NK-92 (cell line): Measurements from ENCODE around the gene LYST.
"Not testable (repeated sequence)": the region's sequence is repeated elsewhere in the genome, so short reads cannot be mapped to it uniquely, and the experiment has no call there.

ENCODE experiments used
- DNase-seq: peaks from one replicate; lab custom pipeline; 2025; ENCODE audit not compliant: unreplicated experiment; lab: John Stamatoyannopoulos, UW

The LYST gene

GRCh38 chr1:235823684-235824083 is 43.0 kb downstream of the LYST start:
- DNase-seq = no peak

GRCh38 chr1:235822685-235823084 is 44.0 kb downstream of the LYST start:
- DNase-seq = no peak

- DNase-seq = no peak
Observed at GRCh38 chr1:235821361-235821981, 45.2 kb downstream of the LYST start.

GRCh38 chr1:235820061-235820460 is 46.6 kb downstream of the LYST start:
- no peak for DNase-seq

GRCh38 chr1:235818632-235819136 is 48.0 kb downstream of the LYST start:
- DNase-seq = no peak

- no peak for DNase-seq
Observed at GRCh38 chr1:235817101-235817728, 49.5 kb downstream of the LYST start.

GRCh38 chr1:235809688-235810397 is 56.9 kb downstream of the LYST start:
- no peak for DNase-seq

- DNase-seq = no peak
Observed at GRCh38 chr1:235808223-235808622, 58.5 kb downstream of the LYST start.

- no peak for DNase-seq
Observed at GRCh38 chr1:235806123-235806522, 60.6 kb downstream of the LYST start.

- DNase-seq = no peak
Observed at GRCh38 chr1:235802573-235803346, 63.9 kb downstream of the LYST start.

GRCh38 chr1:235799264-235799663 is 67.4 kb downstream of the LYST start:
- no peak for DNase-seq

GRCh38 chr1:235791532-235792060 is 75.1 kb downstream of the LYST start:
- no peak for DNase-seq

GRCh38 chr1:235790123-235790522 is 76.6 kb downstream of the LYST start:
- no peak for DNase-seq

GRCh38 chr1:235786227-235786898 is 80.3 kb downstream of the LYST start:
- DNase-seq = not testable (repeated sequence)

GRCh38 chr1:235784950-235785349 is 81.8 kb downstream of the LYST start:
- no peak for DNase-seq

- DNase-seq = no peak
Observed at GRCh38 chr1:235783148-235783776, 83.4 kb downstream of the LYST start.

GRCh38 chr1:235782601-235783000 is 84.1 kb downstream of the LYST start:
- no peak for DNase-seq

GRCh38 chr1:235781807-235782206 is 84.9 kb downstream of the LYST start:
- no peak for DNase-seq

GRCh38 chr1:235779770-235780169 is 86.9 kb downstream of the LYST start:
- no peak for DNase-seq

- no peak for DNase-seq
Observed at GRCh38 chr1:235776396-235776795, 90.3 kb downstream of the LYST start.
